ENCODE measurements around the gene CKMT2. TPM values are rescaled to one million over a fixed set of nuclear protein-coding genes. Genes with fewer than 3 reads are reported as not detected.

The CKMT2 gene
- total RNA-seq, 1 donor from 2014 or later: 18.9 TPM

GRCh38 chr5:81302596-81302995 is 69.5 kb downstream of the CKMT2 start:
- DNase-seq (ENCODE audit: low spot score): no peak

- DNase-seq (ENCODE audit: low spot score): no peak
These were observed 70.4 kb downstream of the CKMT2 start for GRCh38 chr5:81303563-81303962.

- DNase-seq (ENCODE audit: low spot score): no peak
These were observed 72.7 kb downstream of the CKMT2 start for GRCh38 chr5:81305785-81306184.

DNA sequence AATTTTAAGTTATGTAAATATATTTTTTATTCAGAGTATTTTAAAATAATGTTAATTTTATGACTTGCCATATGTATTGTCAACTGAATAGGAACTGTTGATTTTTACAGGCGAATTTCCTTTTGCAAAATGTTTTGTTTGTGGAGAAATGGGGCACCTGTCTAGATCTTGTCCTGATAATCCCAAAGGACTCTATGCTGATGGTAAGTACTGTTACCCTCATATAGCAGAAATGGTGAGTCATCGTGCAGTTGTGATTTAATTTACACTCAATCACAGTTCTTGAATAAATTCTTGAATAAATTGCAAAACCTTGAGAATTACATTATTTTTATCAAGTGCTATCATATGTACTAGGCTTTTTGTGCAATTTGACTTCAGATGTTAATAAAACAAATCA is 75.7 kb downstream of the CKMT2 start:
- no peak for DNase-seq (ENCODE audit: low spot score)

GRCh38 chr5:81310402-81311063 is 77.4 kb downstream of the CKMT2 start:
- DNase-seq (ENCODE audit: low spot score): no peak

DNA sequence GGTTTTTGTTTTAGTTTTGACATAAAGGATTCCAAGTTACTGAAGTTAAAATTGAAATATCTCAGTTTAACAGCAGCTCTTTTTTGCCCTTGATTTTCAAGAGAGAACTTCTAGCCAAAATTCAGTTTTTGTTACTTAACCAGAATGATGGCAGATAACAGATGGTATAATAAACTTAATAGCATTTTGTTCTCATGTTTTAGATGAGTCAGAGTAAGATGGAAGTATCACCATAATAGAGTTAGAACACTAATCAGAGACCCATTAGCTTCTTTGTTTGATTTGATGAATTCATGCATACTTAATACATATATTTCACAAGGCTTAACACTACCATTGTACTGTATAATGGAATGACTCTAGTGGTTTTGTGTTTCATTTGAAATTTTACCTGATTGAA is 80.2 kb downstream of the CKMT2 start:
- no peak for DNase-seq (ENCODE audit: low spot score)

- DNase-seq (ENCODE audit: low spot score): no peak
These were observed 80.6 kb downstream of the CKMT2 start for GRCh38 chr5:81313686-81314085.

DNA sequence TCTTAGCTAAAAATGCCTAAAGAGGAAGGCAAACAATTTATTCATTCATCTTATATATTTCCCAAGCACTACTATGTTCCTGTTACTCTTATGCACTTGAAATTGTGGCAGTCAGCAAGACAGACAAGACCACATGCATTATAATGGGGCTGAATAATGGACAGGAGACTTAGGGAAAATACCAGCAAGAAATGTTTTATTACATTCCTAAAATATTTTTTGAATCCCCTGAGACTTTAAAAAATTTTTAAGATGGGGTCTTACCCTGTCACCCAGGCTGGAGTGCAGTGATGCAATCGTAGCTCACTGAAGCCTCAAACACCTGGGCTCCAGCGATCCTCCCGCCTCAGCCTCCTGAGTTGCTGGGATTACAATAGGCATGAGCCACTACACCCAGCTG is 81.5 kb downstream of the CKMT2 start:
- DNase-seq (ENCODE audit: low spot score): no peak

GRCh38 chr5:81315336-81315735 is 82.2 kb downstream of the CKMT2 start:
- DNase-seq (ENCODE audit: low spot score): no peak

DNA sequence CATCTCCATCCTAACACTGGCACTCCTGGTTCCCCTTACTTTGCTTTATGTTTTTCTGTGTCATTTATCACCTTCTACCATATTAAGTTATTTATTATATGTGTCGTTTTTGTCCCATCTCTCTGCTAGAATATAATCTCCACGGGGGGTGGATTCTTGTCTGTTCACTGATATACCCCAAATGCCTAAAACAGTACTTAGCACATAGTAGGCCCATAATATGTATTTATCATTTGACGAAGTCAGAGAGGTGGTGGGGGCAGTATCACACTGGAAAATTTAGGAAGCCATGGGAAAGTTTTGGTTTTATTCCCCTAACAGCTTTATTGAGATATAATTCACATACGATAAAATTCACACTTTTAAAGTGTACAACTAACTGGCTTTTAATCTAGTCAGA is 82.7 kb downstream of the CKMT2 start:
- DNase-seq (ENCODE audit: low spot score): no peak

Other genes starting within 250 kb of the CKMT2 start
- 23.5 TPM for gene ZCCHC9, start 68.3 kb downstream of the CKMT2 start, total RNA-seq
- not detected for gene ACOT12, start 160.8 kb downstream of the CKMT2 start, total RNA-seq

All from mesenteric fat pad (tissue), 1 donor.